HEK293 (cell line): ENCODE measurements around the gene TSTD1.

Experiments
- CTCF ChIA-PET: fragments of 350-600 bp; formaldehyde crosslinking; extraction: SDS; loops from one replicate; lab custom pipeline; 2021; ENCODE audit warnings: antibody characterized with exemption; lab: Yijun Ruan, JAX
- POLR2A ChIA-PET: fragments of 300-600 bp; formaldehyde crosslinking; extraction: SDS; loops from one replicate; lab custom pipeline; 2020; ENCODE audit warnings: antibody characterized with exemption, inconsistent platforms; lab: Yijun Ruan, JAX
- H3K27ac ChIP-seq: fragments of 200-500 bp; sonication (Bioruptor generic); 2 replicates; pipeline ENCODE4 v1.5.1; 2014; ENCODE audit warnings: low read depth, low read length, control low read depth, inconsistent platforms; ENCODE audit errors: extremely low read depth
- H3K36me3 ChIP-seq, 2 experiments: fragments of 200-500 bp in 1 of 2; sonication (Bioruptor generic) in 1 of 2; 1 replicate in 1 of 2; 2 replicates in 1 of 2; pipeline ENCODE4 v1.5.1; 2014 to 2017; ENCODE audit warnings: inconsistent platforms in 2 of 2, low read length in 2 of 2; ENCODE audit not compliant: control insufficient read depth in 2 of 2, insufficient read depth in 1 of 2
- H3K4me1 ChIP-seq: fragments of 200-500 bp; sonication (Bioruptor generic); 2 replicates; pipeline ENCODE4 v1.5.1; 2014; ENCODE audit warnings: mild to moderate bottlenecking, low read length, inconsistent platforms; ENCODE audit not compliant: control insufficient read depth, insufficient read depth
- H3K4me3 ChIP-seq: 2 replicates; pipeline ENCODE4 v1.5.1; 2011; ENCODE audit warnings: low read depth, mild to moderate bottlenecking, control low read depth, low read length, moderate library complexity
- H3K9me3 ChIP-seq: fragments of 200-500 bp; sonication (Bioruptor generic); 2 replicates; pipeline ENCODE4 v1.5.1; 2014; ENCODE audit warnings: low read depth, low read length, inconsistent platforms; ENCODE audit not compliant: control insufficient read depth, insufficient read depth
- FEZF1 ChIP-seq: fragments of 450-650 bp; formaldehyde crosslinking; IDR thresholded peaks from 2 replicates; pipeline ENCODE4 v1.5.1; 2016; ENCODE audit warnings: missing biosample characterization, missing genetic modification characterization
- HIC1 ChIP-seq: fragments of 450-650 bp; formaldehyde crosslinking; IDR thresholded peaks from 2 replicates; pipeline ENCODE4 v1.5.1; 2016; ENCODE audit warnings: missing biosample characterization, missing genetic modification characterization
- YY2 ChIP-seq: fragments of 450-650 bp; formaldehyde crosslinking; IDR thresholded peaks from 2 replicates; pipeline ENCODE4 v1.5.1; 2016; ENCODE audit warnings: missing biosample characterization, missing genetic modification characterization
- ZBTB21 ChIP-seq: fragments of 450-650 bp; formaldehyde crosslinking; IDR thresholded peaks from 2 replicates; pipeline ENCODE4 v1.5.1; 2017; ENCODE audit warnings: missing biosample characterization, missing genetic modification characterization
- ZBTB26 ChIP-seq: fragments of 450-650 bp; formaldehyde crosslinking; optimal IDR thresholded peaks from 2 replicates; pipeline ENCODE3; 2016; ENCODE audit warnings: missing biosample characterization, mild to moderate bottlenecking, missing genetic modification characterization
- ZBTB7A ChIP-seq: fragments of 450-650 bp; formaldehyde crosslinking; IDR thresholded peaks from 2 replicates; pipeline ENCODE4 v1.5.1; 2016; ENCODE audit warnings: low read depth, missing biosample characterization, missing genetic modification characterization
- ZEB2 ChIP-seq: fragments of 450-650 bp; formaldehyde crosslinking; IDR thresholded peaks from 2 replicates; pipeline ENCODE4 v1.5.1; 2016; ENCODE audit warnings: missing biosample characterization, missing genetic modification characterization
- ZIC2 ChIP-seq: fragments of 450-650 bp; formaldehyde crosslinking; IDR thresholded peaks from 2 replicates; pipeline ENCODE4 v1.5.1; 2016; ENCODE audit warnings: missing biosample characterization, missing genetic modification characterization
- ZNF114 ChIP-seq: fragments of 450-650 bp; formaldehyde crosslinking; IDR thresholded peaks from 2 replicates; pipeline ENCODE4 v1.5.0; 2017; ENCODE audit warnings: missing biosample characterization, missing genetic modification characterization
- ZNF311 ChIP-seq: fragments of 450-650 bp; formaldehyde crosslinking; IDR thresholded peaks from 2 replicates; pipeline ENCODE4 v1.5.1; 2017; ENCODE audit warnings: missing biosample characterization, missing genetic modification characterization, borderline replicate concordance
- ZNF354C ChIP-seq: fragments of 450-650 bp; formaldehyde crosslinking; IDR thresholded peaks from 2 replicates; pipeline ENCODE4 v1.5.1; 2016; ENCODE audit warnings: missing biosample characterization, missing genetic modification characterization, low read depth, borderline replicate concordance
- ZNF37A ChIP-seq: fragments of 450-650 bp; IDR thresholded peaks from 2 replicates; pipeline ENCODE4 v1.5.1; 2018; ENCODE audit warnings: missing biosample characterization, missing genetic modification characterization
- ZNF473 ChIP-seq: fragments of 450-650 bp; formaldehyde crosslinking; IDR thresholded peaks from 2 replicates; pipeline ENCODE4 v1.5.1; 2017; ENCODE audit warnings: missing biosample characterization, missing genetic modification characterization
- ZNF510 ChIP-seq: fragments of 450-650 bp; formaldehyde crosslinking; IDR thresholded peaks from 2 replicates; pipeline ENCODE4 v1.5.1; 2018; ENCODE audit warnings: mild to moderate bottlenecking, missing genetic modification characterization, missing biosample characterization; ENCODE audit not compliant: insufficient replicate concordance
- ZNF629 ChIP-seq: fragments of 450-650 bp; formaldehyde crosslinking; IDR thresholded peaks from 2 replicates; pipeline ENCODE4 v1.5.1; 2017; ENCODE audit warnings: missing biosample characterization, missing genetic modification characterization
- ZNF785 ChIP-seq: fragments of 450-650 bp; formaldehyde crosslinking; IDR thresholded peaks from 2 replicates; pipeline ENCODE4 v1.5.1; 2016; ENCODE audit warnings: missing biosample characterization, missing genetic modification characterization
- ZNF791 ChIP-seq: fragments of 450-650 bp; formaldehyde crosslinking; IDR thresholded peaks from 2 replicates; pipeline ENCODE4 v1.5.1; 2016; ENCODE audit warnings: missing biosample characterization, missing genetic modification characterization
- ZNF843 ChIP-seq: fragments of 450-650 bp; formaldehyde crosslinking; IDR thresholded peaks from 2 replicates; pipeline ENCODE4 v1.5.1; 2016; ENCODE audit warnings: missing biosample characterization, missing genetic modification characterization
- TF ChIP-seq, protein P1 (sequence below): fragments of 450-650 bp; formaldehyde crosslinking; IDR thresholded peaks from 2 replicates; pipeline ENCODE4 v1.5.1; 2016; ENCODE audit warnings: missing biosample characterization, missing genetic modification characterization
- TF ChIP-seq, protein P2 (sequence below): fragments of 450-650 bp; IDR thresholded peaks from 2 replicates; pipeline ENCODE4 v1.5.1; 2018; ENCODE audit warnings: missing biosample characterization, missing genetic modification characterization
- TF ChIP-seq, protein P3 (sequence below): fragments of 450-650 bp; formaldehyde crosslinking; IDR thresholded peaks from 2 replicates; pipeline ENCODE4 v1.5.1; 2016; ENCODE audit warnings: missing biosample characterization, missing genetic modification characterization
- TF ChIP-seq, protein P4 (sequence below): fragments of 450-650 bp; formaldehyde crosslinking; IDR thresholded peaks from 2 replicates; pipeline ENCODE4 v1.5.1; 2016; ENCODE audit warnings: missing biosample characterization, missing genetic modification characterization

Gene TSTD1

DNA sequence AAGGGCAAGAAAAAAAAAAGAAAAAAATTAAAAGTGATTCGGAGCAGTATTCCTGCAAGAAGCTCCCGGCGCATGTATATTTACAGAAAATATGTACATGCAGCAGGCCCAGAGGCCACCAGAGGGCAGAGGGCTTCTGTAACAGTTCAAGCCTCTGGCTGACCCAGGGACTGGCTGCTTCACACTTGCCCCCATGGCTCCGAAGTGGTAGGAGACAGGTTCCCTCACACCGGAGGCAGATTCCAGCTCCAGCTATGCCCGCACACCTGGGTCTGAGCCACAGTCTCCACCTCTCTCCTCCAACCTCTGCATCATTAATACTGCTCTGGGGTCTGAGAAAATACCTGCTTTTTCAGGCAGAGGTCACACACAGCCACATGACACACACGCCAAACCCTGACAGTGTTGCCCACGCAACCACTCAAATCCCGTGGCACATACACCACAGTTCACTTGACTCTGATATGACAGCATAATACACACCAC is 33.2 kb upstream of the TSTD1 start:
- ChIA-PET CTCF (interaction anchor here (0.6 to 6.1 kb wide), 15 partner anchors 10 to 704 kb away, joined by 3 to 56 read pairs (median 4); partner anchors contain the start of genes F11R and KLHDC9), POLR2A (no interaction called here)
- H3K27ac ChIP-seq = no peak overlapping the region
- TF ChIP-seq ZNF791 (tag by site-specific recombination) = no peak
- TF ChIP-seq, protein P1, sequence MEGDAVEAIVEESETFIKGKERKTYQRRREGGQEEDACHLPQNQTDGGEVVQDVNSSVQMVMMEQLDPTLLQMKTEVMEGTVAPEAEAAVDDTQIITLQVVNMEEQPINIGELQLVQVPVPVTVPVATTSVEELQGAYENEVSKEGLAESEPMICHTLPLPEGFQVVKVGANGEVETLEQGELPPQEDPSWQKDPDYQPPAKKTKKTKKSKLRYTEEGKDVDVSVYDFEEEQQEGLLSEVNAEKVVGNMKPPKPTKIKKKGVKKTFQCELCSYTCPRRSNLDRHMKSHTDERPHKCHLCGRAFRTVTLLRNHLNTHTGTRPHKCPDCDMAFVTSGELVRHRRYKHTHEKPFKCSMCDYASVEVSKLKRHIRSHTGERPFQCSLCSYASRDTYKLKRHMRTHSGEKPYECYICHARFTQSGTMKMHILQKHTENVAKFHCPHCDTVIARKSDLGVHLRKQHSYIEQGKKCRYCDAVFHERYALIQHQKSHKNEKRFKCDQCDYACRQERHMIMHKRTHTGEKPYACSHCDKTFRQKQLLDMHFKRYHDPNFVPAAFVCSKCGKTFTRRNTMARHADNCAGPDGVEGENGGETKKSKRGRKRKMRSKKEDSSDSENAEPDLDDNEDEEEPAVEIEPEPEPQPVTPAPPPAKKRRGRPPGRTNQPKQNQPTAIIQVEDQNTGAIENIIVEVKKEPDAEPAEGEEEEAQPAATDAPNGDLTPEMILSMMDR (tag by site-specific recombination) = peak; percentile 44; the same call in 1 of the 2 replicates
- TF ChIP-seq, protein P2, sequence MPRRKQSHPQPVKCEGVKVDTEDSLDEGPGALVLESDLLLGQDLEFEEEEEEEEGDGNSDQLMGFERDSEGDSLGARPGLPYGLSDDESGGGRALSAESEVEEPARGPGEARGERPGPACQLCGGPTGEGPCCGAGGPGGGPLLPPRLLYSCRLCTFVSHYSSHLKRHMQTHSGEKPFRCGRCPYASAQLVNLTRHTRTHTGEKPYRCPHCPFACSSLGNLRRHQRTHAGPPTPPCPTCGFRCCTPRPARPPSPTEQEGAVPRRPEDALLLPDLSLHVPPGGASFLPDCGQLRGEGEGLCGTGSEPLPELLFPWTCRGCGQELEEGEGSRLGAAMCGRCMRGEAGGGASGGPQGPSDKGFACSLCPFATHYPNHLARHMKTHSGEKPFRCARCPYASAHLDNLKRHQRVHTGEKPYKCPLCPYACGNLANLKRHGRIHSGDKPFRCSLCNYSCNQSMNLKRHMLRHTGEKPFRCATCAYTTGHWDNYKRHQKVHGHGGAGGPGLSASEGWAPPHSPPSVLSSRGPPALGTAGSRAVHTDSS (tag by site-specific recombination) = no peak
- no peak for TF ChIP-seq ZNF114 (tag by site-specific recombination)
- no peak for TF ChIP-seq HIC1
- no peak for TF ChIP-seq ZNF311
- no peaks in the 10 kb centered on the region for H3K4me1 ChIP-seq
- H3K9me3 ChIP-seq = no peaks in the 10 kb centered on the region
- peaks cover 0 to 13% of the 10 kb centered on the region in 2 experiments; a peak in 1 of 3 replicates for H3K36me3 ChIP-seq
- H3K4me3 ChIP-seq = no peak overlapping the region; the same call in 1 of the 2 replicates

DNA sequence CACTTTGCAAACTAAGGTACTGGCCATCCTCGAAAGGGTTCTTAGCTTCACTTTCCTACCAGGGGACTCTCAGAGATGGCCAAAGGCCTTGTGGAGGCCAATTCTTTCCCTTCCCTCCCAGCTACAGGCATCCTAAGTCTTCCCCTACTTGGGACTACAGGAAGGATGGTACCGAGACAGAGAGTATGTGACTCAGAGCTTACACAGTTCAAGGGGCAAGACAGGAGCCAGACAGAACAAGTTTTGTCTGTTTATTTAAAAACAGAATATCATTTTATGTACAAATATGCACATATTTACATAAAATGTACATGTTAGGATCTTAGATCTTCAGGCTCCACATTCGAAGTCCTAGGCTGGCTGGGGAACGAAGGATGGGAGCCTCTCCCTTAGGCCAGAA is 32.0 kb upstream of the TSTD1 start:
- POLR2A ChIA-PET = interaction anchor here (0.7 kb wide), 1 partner anchor 235 kb away, joined by 4 read pairs; no protein-coding TSS in a partner anchor
- TF ChIP-seq, protein P3, sequence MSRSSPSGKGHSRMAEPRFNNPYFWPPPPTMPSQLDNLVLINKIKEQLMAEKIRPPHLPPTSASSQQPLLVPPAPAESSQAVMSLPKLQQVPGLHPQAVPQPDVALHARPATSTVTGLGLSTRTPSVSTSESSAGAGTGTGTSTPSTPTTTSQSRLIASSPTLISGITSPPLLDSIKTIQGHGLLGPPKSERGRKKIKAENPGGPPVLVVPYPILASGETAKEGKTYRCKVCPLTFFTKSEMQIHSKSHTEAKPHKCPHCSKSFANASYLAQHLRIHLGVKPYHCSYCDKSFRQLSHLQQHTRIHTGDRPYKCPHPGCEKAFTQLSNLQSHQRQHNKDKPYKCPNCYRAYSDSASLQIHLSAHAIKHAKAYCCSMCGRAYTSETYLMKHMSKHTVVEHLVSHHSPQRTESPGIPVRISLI = no peak
- TF ChIP-seq ZBTB26 (tag by site-specific recombination) = no peak
- TF ChIP-seq ZNF473 = no peak
- TF ChIP-seq YY2 = no peak
- TF ChIP-seq ZNF843 (tag by site-specific recombination) = no peak
- no peak for TF ChIP-seq ZBTB7A (tag by site-specific recombination)
- TF ChIP-seq ZBTB21 = no peak
- TF ChIP-seq, protein P4, sequence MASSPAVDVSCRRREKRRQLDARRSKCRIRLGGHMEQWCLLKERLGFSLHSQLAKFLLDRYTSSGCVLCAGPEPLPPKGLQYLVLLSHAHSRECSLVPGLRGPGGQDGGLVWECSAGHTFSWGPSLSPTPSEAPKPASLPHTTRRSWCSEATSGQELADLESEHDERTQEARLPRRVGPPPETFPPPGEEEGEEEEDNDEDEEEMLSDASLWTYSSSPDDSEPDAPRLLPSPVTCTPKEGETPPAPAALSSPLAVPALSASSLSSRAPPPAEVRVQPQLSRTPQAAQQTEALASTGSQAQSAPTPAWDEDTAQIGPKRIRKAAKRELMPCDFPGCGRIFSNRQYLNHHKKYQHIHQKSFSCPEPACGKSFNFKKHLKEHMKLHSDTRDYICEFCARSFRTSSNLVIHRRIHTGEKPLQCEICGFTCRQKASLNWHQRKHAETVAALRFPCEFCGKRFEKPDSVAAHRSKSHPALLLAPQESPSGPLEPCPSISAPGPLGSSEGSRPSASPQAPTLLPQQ (tag by site-specific recombination) = no peak
- no peak for TF ChIP-seq ZNF510
- no peak for TF ChIP-seq ZNF37A (tag by site-specific recombination)
- TF ChIP-seq ZIC2 (tag by site-specific recombination) = no peak
- TF ChIP-seq FEZF1 (tag by site-specific recombination) = no peak
- no peak for TF ChIP-seq ZNF785 (tag by site-specific recombination)
- TF ChIP-seq, protein P2 (tag by site-specific recombination) = no peak
- TF ChIP-seq ZEB2 (tag by site-specific recombination) = no peak
- no peak for TF ChIP-seq ZNF629
- no peak for TF ChIP-seq ZNF354C (tag by site-specific recombination)

More for the DNA sequence above, 32.0 kb upstream of the TSTD1 start:
- H3K36me3 ChIP-seq = peaks cover 0 to 13% of the 10 kb centered on the region in 2 experiments; a peak in 1 of 3 replicates
- H3K27ac ChIP-seq = no peak overlapping the region
- H3K4me1 ChIP-seq = no peaks in the 10 kb centered on the region
- no peaks in the 10 kb centered on the region for H3K9me3 ChIP-seq
- H3K4me3 ChIP-seq = no peak overlapping the region
- CTCF ChIA-PET = interaction anchor here (0.5 to 6.1 kb wide), 5 partner anchors 26 to 1161 kb away, joined by 3 to 56 read pairs (median 4); partner anchors contain the start of gene KLHDC9
